TTC549 (cell line): ENCODE measurements around the gene SRC.

ENCODE experiments used
- FAIRE-seq: peaks from 2 replicates; lab custom pipeline; 2012; peaks lifted over from hg19 to GRCh38; lab: Jason Lieb, UNC

SRC gene

DNA sequence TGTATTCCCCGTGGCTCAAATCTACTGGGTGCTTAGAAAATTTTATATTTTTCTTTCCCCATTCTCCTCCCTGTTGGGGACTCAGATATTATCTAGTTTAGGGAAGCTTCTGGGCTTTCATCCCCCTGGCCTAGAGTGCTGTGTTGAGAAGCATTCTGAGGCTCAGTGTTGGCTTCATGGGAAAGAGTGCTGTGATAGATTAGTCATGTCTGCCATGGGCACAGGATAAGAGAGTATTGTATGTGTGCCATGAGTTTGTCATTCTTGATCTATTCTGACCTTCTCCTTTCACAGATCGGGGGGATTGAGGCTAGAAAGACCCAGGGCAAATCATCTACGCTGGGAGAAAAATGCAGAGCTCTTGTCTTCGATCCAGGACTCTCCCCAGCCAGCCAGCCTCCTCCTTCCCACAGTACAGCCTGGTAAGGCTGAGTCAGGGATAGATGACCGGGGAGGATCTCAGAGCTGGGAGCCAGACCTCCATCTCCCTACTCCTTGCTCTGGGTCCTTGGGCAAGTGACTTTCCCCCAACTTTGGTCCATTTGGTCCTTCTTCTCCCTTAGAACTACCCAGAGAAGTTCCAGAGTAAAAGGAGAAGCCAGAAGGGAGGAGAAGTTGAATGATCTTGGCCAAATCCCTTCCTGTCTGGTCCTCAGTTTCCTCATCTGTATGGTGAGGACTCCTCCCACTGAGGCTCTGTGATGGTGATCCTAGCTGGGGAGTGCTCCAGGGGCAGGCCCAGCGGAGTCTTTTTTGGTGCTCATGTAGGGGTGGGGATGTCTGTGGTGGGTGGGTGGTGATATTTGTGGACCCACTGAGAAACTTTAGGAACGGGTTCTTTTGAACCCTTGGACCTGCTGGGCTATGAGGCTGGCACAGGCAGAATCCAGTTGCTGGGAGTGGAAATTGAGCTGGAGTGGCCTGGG, 5.0 kb downstream of the SRC start:
- no peak for FAIRE-seq

- FAIRE-seq = no peak
Measured at GRCh38 chr20:37351689-37352607, 6.0 kb downstream of the SRC start.

GRCh38 chr20:37352608-37352980, 6.7 kb downstream of the SRC start:
- no peak for FAIRE-seq

GRCh38 chr20:37353285-37353849, 7.4 kb downstream of the SRC start:
- FAIRE-seq = no peak

GRCh38 chr20:37354210-37355195, 8.6 kb downstream of the SRC start:
- FAIRE-seq = no peak

- no peak for FAIRE-seq
Measured at GRCh38 chr20:37355252-37356180, 9.6 kb downstream of the SRC start.

DNA sequence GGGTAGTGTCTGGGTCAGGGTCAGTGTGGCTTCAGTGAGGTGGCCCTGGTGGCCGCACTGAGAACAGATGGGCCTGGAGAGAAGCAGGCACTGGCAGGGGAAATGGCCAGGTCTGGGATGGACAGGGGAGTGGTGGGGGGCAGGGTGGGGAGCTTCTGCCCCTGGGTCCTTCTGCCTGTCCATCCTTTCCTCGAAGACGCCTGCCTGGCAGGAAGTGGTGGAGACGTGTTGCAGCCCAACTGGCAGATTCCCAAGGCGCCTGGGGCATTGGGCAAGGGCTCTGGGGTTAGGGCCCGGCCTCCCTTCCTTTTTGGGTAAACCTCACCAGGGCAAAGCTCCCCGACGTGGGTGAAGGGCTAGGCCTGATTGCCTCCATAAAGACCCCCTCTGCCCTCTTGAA, 10.4 kb downstream of the SRC start:
- no peak for FAIRE-seq

DNA sequence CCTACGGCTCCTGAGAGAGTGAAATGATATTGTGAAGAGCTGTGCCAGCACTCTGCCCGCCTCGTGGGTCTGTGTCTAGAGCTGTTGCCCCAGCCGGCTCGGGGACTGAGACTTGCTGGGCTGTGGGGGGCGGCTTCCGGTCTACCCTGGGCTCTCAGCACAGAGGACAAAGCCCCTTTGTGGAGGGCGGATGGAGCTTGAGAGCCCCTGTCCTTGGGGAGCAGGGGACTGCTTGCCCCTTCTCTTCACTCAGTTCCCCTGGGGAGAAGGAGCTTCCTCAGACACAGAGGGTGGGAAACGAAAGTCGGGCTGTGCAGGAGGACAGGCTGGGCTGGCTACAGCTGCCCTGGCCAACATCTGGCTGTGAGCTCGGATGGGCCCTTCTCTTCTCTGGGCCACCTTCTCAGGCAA, 11.0 kb downstream of the SRC start:
- no peak for FAIRE-seq

DNA sequence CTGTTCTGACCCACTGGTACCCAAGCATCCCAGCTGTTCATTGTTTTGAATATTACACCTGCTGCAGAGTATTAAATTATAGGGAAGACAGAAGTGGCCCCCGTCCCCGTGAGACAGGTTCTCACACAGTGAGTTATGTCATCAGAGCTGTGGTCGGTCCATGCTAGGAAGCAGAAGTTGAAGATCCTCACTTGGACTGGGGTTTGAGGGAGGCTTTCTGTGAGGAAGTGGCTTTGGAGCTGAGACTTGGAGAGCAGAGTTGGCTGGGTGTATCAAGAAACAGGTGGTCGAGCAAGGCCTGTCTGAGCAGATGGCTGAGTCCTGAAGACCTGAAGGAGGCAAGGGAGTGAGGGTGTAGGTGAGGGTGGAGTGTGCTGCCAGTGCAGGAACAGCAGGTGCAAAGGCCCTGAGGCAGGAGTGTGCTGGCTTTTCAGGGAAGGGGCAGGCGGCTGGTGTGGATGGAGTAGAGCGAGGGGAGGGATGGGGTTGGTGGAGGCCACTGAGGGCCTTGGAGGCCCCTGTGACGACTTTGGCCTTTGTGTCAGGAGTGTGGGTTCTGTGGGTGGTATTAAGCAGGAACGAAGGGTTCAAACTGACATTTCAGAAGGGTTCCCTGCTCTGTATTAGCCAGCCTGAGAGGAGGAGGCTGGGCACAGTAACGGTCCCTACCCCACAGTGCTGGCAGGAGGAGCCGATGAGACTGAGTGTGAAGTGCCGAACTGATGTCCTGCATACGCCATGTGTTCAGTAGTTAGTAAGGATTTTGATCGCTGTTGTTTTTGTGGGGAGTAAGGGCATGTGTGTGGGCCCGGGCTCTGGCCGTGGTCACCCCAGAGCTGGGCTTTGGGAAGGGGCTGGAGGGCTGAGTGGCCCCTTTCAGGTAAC, 11.8 kb downstream of the SRC start:
- FAIRE-seq = no peak

- FAIRE-seq = no peak
Measured at GRCh38 chr20:37358366-37359150, 12.6 kb downstream of the SRC start.

DNA sequence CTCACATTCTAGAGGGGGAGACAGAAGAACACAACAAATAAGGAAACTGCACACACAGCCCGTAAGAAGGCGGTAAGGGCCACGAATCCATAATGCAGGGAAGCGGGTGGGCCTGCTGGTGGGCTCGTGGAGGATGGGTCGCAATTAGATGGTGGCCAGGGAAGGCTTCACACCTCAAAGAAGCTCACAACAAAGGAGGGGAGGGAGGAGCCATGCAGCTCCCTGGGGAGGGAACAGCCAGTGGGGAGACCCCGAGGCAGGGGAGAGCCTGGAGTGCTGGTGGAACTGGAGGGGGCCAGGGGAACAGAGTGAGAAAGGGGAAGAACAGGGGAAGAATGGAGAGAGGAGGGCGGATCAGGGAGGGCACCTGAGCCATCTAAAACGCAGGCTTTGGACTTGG, 13.4 kb downstream of the SRC start:
- FAIRE-seq = no peak

GRCh38 chr20:37359836-37360235, 13.9 kb downstream of the SRC start:
- FAIRE-seq = no peak

DNA sequence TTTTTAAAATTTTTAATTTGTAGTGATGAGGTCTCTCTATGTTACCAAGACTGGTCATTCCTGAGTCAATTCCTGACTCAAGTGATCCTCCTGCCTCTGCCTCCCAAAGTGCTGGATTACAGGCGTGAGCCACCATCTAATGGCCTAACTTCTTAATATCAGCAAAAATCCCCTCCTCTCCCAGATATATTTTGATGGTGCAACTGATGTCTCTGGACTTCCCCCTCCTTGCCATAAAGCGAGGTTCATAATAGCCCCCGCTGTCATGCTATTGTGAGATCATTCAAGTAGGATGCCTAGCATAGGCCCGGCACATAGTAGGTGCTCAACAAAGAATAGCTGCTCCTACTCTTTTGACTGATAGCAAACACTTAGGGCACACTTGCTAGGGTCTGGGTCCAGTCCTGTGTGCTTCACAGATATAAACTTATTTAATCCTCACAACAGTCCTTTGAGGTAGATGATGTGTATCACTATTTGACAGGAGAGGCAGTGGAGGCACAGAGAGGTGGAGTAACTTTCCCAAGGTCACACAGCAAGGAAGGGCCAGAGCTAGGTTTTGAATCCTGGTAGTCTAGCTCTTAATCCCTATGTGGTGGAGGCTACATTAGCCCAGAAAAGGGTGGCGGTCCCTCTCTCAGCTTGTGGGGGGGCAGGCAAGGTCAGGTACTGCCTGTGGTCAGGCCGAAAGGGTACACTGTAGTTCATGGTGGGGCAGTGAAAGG, 14.6 kb downstream of the SRC start:
- no peak for FAIRE-seq

- FAIRE-seq = no peak
Measured at GRCh38 chr20:37361336-37361735, 15.4 kb downstream of the SRC start.

DNA sequence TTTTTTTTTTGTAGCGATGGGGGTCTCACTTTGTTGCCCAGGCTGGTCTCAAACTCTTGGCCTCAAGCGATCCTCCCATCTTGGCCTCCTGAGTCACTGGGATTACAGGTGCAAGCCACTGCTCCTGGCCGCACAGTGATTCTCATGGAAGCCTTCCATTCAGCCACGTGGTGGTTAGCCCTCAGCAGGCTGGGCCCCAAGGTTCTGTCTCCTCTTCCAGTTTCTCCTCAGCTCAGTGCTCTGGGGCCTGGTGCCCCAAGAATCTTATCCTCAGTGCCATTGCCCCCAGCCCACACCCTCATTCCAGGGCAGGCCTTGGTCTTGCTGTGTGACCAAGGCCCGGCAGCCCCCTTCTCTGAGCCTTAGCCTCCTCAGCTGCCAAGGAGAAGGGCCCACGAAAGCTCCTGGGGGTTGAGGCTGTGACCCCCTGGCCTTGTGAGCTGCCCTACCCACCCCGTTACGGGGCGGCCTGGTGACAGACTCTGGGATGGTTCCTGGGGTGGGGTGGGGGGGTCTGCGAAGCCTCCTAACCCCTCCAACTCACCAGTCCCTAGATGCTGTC, 16.4 kb downstream of the SRC start:
- FAIRE-seq = no peak

- FAIRE-seq = no peak
Measured at GRCh38 chr20:37362821-37363220, 16.9 kb downstream of the SRC start.

GRCh38 chr20:37363221-37364012, 17.5 kb downstream of the SRC start:
- no peak for FAIRE-seq
